ENCODE results near the gene NHS.

GRCh38 chrX:17370191-17370590, 4.8 kb upstream of the NHS start:
- TF ChIP-seq, protein P1, sequence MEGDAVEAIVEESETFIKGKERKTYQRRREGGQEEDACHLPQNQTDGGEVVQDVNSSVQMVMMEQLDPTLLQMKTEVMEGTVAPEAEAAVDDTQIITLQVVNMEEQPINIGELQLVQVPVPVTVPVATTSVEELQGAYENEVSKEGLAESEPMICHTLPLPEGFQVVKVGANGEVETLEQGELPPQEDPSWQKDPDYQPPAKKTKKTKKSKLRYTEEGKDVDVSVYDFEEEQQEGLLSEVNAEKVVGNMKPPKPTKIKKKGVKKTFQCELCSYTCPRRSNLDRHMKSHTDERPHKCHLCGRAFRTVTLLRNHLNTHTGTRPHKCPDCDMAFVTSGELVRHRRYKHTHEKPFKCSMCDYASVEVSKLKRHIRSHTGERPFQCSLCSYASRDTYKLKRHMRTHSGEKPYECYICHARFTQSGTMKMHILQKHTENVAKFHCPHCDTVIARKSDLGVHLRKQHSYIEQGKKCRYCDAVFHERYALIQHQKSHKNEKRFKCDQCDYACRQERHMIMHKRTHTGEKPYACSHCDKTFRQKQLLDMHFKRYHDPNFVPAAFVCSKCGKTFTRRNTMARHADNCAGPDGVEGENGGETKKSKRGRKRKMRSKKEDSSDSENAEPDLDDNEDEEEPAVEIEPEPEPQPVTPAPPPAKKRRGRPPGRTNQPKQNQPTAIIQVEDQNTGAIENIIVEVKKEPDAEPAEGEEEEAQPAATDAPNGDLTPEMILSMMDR (IDR thresholded peaks at IDR 0.05 in 4 of 5, conservative IDR thresholded peaks at IDR 0.05 in 1 of 5): no peak
- no peak for TF ChIP-seq POLR2A (IDR thresholded peaks at IDR 0.05)
